Medulla oblongata (tissue), 1 donor: ENCODE measurements around the gene VCAM1.
"Not testable (repeated sequence)": the region's sequence is repeated elsewhere in the genome, so short reads cannot be mapped to it uniquely, and the experiment has no call there.

Experiments used
- DNase-seq: peaks from one replicate; pipeline ENCODE4 v3.0.0-alpha.2; 2015; ENCODE audit errors: extremely low spot score

VCAM1 gene

DNA sequence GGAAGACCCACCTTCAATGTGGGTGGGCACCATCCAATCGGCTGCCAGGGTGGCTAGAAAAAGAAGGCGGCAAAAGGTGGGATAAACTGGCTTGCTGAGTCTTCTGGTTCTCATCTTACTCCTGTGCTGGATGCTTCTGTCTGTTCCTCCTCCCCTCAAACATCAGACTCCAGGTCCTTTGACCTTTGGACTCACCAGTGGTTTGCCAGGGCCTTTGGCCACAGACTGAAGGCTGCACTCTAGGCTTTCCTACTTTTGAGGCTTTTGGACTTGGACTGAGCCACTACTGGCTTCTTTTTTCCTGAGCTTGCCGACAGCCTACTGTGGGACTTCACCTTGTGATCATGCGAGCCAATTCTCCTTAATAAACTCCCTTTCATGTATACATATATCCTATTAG lies 55.9 kb downstream of the VCAM1 start:
- DNase-seq, result no peak

- no peak for DNase-seq
Observed at GRCh38 chr1:100778748-100779147, 59.2 kb downstream of the VCAM1 start.

DNA sequence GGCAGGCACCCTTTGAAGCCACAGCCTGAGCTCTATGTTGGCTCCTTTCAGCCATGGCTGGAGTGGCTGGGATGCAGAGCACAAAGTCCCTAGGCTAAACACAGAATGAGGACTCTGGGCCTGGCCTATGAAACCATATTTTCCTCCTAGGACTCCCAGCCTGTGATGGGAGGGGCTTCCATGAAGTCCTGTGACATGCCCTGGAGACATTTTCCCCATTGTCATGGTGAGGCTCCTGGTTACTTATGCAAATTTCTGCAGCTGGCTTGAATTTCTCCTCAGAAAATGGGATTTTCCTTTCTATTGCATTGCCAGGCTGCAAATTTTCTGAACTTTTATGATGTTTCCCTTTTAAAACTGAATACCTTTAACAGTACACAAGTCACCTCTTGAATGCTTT lies 61.3 kb downstream of the VCAM1 start:
- DNase-seq, result no peak

- DNase-seq, result not testable (repeated sequence)
Observed at GRCh38 chr1:100781728-100782127, 62.2 kb downstream of the VCAM1 start.

GRCh38 chr1:100782473-100783039 lies 63.0 kb downstream of the VCAM1 start:
- DNase-seq, result no peak

- no peak for DNase-seq
Observed at GRCh38 chr1:100785470-100786052, 66.0 kb downstream of the VCAM1 start.

GRCh38 chr1:100786870-100787269 lies 67.3 kb downstream of the VCAM1 start:
- no peak for DNase-seq
